Measurements from ENCODE around the gene SUMO4. TPM values are rescaled to one million over a fixed set of nuclear protein-coding genes. Genes with fewer than 3 reads are reported as not detected.

The SUMO4 gene
- total and polyA plus RNA-seq, 10 of the 15 experiments (the other 5 are each of a cell fraction or from before 2014, with no cell fraction given): 0.07 to 5.3 (median 1.0) TPM; not detected in 1

- TF ChIP-seq ZSCAN29 (IDR thresholded peaks at IDR 0.05) (no peak), ZNF274 (IDR thresholded peaks at IDR 0.05; ENCODE audit: insufficient read depth, insufficient read length) (no peak), JUNB (IDR thresholded peaks at IDR 0.05) (no peak), POLR2AphosphoS2 (IDR thresholded peaks at IDR 0.05; ENCODE audit: low read depth, low read length) (no peak), CBX3 (IDR thresholded peaks at IDR 0.05; ENCODE audit: borderline replicate concordance, low read depth) (no peak), SRF (IDR thresholded peaks at IDR 0.05; ENCODE audit: low read depth in 2 of 2, low read length in 2 of 2) (no peak), KDM1A (IDR thresholded peaks at IDR 0.05; ENCODE audit: borderline replicate concordance) (no peak), FOS (IDR thresholded peaks at IDR 0.05; ENCODE audit: borderline replicate concordance, extremely low read depth, insufficient read length) (no peak), EP300 (IDR thresholded peaks at IDR 0.05; ENCODE audit: borderline replicate concordance in 1 of 2, control insufficient read depth in 1 of 2, low read depth in 2 of 2, low read length in 2 of 2) (no peak), MTA3 (IDR thresholded peaks at IDR 0.05; ENCODE audit: borderline replicate concordance, low read length) (no peak), CREB1 (IDR thresholded peaks at IDR 0.05; ENCODE audit: low read depth) (peak; percentile 25; the same call in 1 of the 2 replicates), MYB (IDR thresholded peaks at IDR 0.05; ENCODE audit: borderline replicate concordance, low read depth, low read length) (no peak), PBX3 (IDR thresholded peaks at IDR 0.05; ENCODE audit: insufficient replicate concordance, low read depth, low read length) (no peak), BMI1 (IDR thresholded peaks at IDR 0.05; ENCODE audit: borderline replicate concordance) (no peak), YY1 (IDR thresholded peaks at IDR 0.05; ENCODE audit: low read depth, low read length) (peak; percentile 83; the same call in 1 of the 2 replicates), RUNX3 (IDR thresholded peaks at IDR 0.05; ENCODE audit: low read length) (peak; percentile 42; the same call in 1 of the 2 replicates), PKNOX1 (IDR thresholded peaks at IDR 0.05) (no peak), ZNF622 (IDR thresholded peaks at IDR 0.05) (no peak), E4F1 (IDR thresholded peaks at IDR 0.05; ENCODE audit: borderline replicate concordance, partially characterized antibody) (no peak), EZH2 (IDR thresholded peaks at IDR 0.05; ENCODE audit: borderline replicate concordance, control insufficient read depth, low read depth, low read length) (no peak), POU2F2 (IDR thresholded peaks at IDR 0.05; ENCODE audit: borderline replicate concordance, low read depth, low read length) (peak; percentile 66; the same call in 1 of the 3 replicates), CBX5 (IDR thresholded peaks at IDR 0.05; ENCODE audit: low read depth) (no peak), ZNF217 (IDR thresholded peaks at IDR 0.05) (no peak), HDGF (IDR thresholded peaks at IDR 0.05) (no peak), PAX5 (IDR thresholded peaks at IDR 0.05; ENCODE audit: borderline replicate concordance, low read depth, low read length) (no peak; the same call in 1 of the 2 replicates), SREBF1 (IDR thresholded peaks at IDR 0.05; ENCODE audit: low read length) (no peak), SMAD5 (IDR thresholded peaks at IDR 0.05; ENCODE audit: low read depth) (no peak), ATF7 (IDR thresholded peaks at IDR 0.05; ENCODE audit: low read depth) (no peak), YBX1 (IDR thresholded peaks at IDR 0.05) (no peak)
These were observed 32.1 kb downstream of the SUMO4 start (continued) for GRCh38 chr6:149431905-149432775.
